A549 (cell line): ENCODE data around the gene PATE2. TPM values are rescaled to one million over a fixed set of nuclear protein-coding genes. Genes with fewer than 3 reads are reported as not detected.

Experiments used
- ATAC-seq, 2 experiments: fragments of 200-7000 bp in 1 of 2; fragments of >200 bp in 1 of 2; cut with Nextera tagmentation in 1 of 2; cut with Tn5 transposase in 1 of 2; 3 replicates each; pipeline versions ENCODE4 v1.8.0 to v1.9.1; 2018 to 2020; ENCODE audit warnings: mild to moderate bottlenecking in 1 of 2, moderate library complexity in 1 of 2
- CTCF ChIA-PET: fragments of 300-600 bp; sonication (Branson Sonifier 250); formaldehyde crosslinking; extraction: SDS; loops from one replicate; lab custom pipeline; 2021; ENCODE audit warnings: antibody characterized with exemption, inconsistent platforms; lab: Yijun Ruan, JAX
- POLR2A ChIA-PET: fragments of 350-600 bp; formaldehyde crosslinking; extraction: SDS; loops from one replicate; lab custom pipeline; 2021; ENCODE audit warnings: antibody characterized with exemption, inconsistent platforms; lab: Yijun Ruan, JAX
- DNase-seq, 2 experiments: peaks; one replicate each; pipeline versions ENCODE4 v3.0.0 to v3.0.0-alpha.2; 2011 to 2016; ENCODE audit warnings: low read depth in 1 of 2, low spot score in 1 of 2
- FAIRE-seq: peaks from 2 replicates; lab custom pipeline; 2011; peaks lifted over from hg19 to GRCh38; lab: Jason Lieb, UNC
- H3K27ac ChIP-seq, 2 experiments: fragments of >200 bp; sonication (Bioruptor Twin); formaldehyde crosslinking; 3 replicates each; pipeline ENCODE4 v1.5.1; 2016 to 2017
- H3K4me1 ChIP-seq: fragments of >200 bp; sonication (Bioruptor Twin); formaldehyde crosslinking; 3 replicates; pipeline ENCODE4 v1.6.1; 2016
- H3K4me2 ChIP-seq: fragments of >200 bp; sonication (Bioruptor Twin); formaldehyde crosslinking; 3 replicates; pipeline ENCODE4 v1.6.1; 2016
- H3K4me3 ChIP-seq: fragments of >200 bp; sonication (Bioruptor Twin); formaldehyde crosslinking; 3 replicates; pipeline ENCODE4 v1.5.1; 2016
- H3K9me3 ChIP-seq: fragments of >200 bp; sonication (Bioruptor Twin); formaldehyde crosslinking; 3 replicates; pipeline ENCODE4 v1.6.1; 2016
- CHD4 ChIP-seq: fragments of 200-600 bp; sonication (generic); IDR thresholded peaks from 2 replicates; pipeline ENCODE4 v1.6.1; 2016; ENCODE audit warnings: antibody characterized with exemption, mild to moderate bottlenecking, borderline replicate concordance
- EHF ChIP-seq: fragments of 250-450 bp; sonication (Bioruptor Pico); IDR thresholded peaks from 2 replicates; pipeline ENCODE4 v1.5.0; 2020; ENCODE audit warnings: mild to moderate bottlenecking
- GATA3 ChIP-seq: IDR thresholded peaks from 2 replicates; pipeline ENCODE4 v1.6.1; 2012; ENCODE audit warnings: borderline replicate concordance
- HOXA7 ChIP-seq: fragments of 250-450 bp; sonication (Bioruptor Pico); IDR thresholded peaks from 2 replicates; pipeline ENCODE4 v1.5.0; 2020; ENCODE audit warnings: mild to moderate bottlenecking, moderate library complexity
- NFE2L2 ChIP-seq: fragments of 150-350 bp; conservative IDR thresholded peaks from 2 replicates; pipeline ENCODE4 v1.6.1; 2014; ENCODE audit warnings: low read length
- NR3C1 ChIP-seq: fragments of >200 bp; sonication (Bioruptor Twin); formaldehyde crosslinking; IDR thresholded peaks from 3 replicates; pipeline ENCODE4 v1.6.1; 2017
- RARB ChIP-seq: fragments of 250-450 bp; sonication (Bioruptor Pico); IDR thresholded peaks from 2 replicates; pipeline ENCODE4 v1.8.0; 2021; ENCODE audit warnings: mild to moderate bottlenecking, moderate library complexity
- RCOR1 ChIP-seq: fragments of 150-350 bp; IDR thresholded peaks from 2 replicates; pipeline ENCODE4 v1.6.1; 2014; ENCODE audit warnings: antibody characterized with exemption, low read length, low read depth
- WGBS: methylation state at CpG from one replicate; pipeline ENCODE4 v1.1.6; 2017; ENCODE audit errors: missing lambda C conversion rate; 5-methylcytosine and 5-hydroxymethylcytosine counted together
- polyA plus RNA-seq, 4 experiments: library from polyadenylated mRNA; depleted of rRNA in 3 of 4; stranded (reverse); fragments of >200 nt; fragmentation: RNase III in 1 of 4; extraction: RNeasy Plus Mini Kit Qiagen cat#74134 plus additional on column Dnase treatment in 1 of 4; gene quantifications; 2 replicates in 3 of 4; 3 replicates in 1 of 4; pipeline ENCODE4 v1.2.3, GENCODE V29; 2011 to 2017
- TF ChIP-seq, protein P1 (sequence below): fragments of >200 bp; sonication (Bioruptor Twin); formaldehyde crosslinking; IDR thresholded peaks from 3 replicates; pipeline ENCODE4 v1.5.1; 2016
- TF ChIP-seq, protein P2 (sequence below): IDR thresholded peaks from 2 replicates; pipeline ENCODE4 v1.6.1; 2012
- TF ChIP-seq, protein P3 (sequence below): fragments of 150-350 bp; IDR thresholded peaks from 2 replicates; pipeline ENCODE4 v1.6.1; 2014; ENCODE audit warnings: low read depth, mild to moderate bottlenecking, low read length
- TF ChIP-seq, protein P4 (sequence below): fragments of >200 bp; sonication (Bioruptor Twin); formaldehyde crosslinking; IDR thresholded peaks from 3 replicates; pipeline ENCODE4 v1.6.1; 2016

The PATE2 gene
- polyA plus RNA-seq, 2 of the 4 experiments (the other 2 are of a cell fraction): 0.21 TPM; not detected in 1

DNA sequence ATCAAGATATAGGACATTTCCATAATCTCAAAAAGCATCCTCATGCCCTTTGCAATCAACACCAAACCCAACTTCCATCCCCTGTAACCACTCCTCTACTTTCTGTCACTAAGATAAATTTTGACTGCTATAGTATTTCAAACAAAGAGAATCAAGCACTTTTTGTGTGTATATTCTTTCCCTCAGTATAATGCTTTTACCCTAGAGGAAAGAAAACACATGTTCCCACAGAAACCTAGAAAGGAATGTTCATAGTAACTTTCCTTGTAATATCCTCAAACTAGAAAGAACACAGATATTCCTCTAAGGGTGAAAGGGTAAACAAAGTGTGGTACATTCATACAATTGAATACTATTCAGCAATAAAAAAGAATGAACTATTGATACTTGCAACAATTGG lies 38.0 kb downstream of the PATE2 start:
- no peak for ATAC-seq
- POLR2A ChIA-PET: no interaction called here
- no peak overlapping the region for H3K27ac ChIP-seq
- TF ChIP-seq, protein P1, sequence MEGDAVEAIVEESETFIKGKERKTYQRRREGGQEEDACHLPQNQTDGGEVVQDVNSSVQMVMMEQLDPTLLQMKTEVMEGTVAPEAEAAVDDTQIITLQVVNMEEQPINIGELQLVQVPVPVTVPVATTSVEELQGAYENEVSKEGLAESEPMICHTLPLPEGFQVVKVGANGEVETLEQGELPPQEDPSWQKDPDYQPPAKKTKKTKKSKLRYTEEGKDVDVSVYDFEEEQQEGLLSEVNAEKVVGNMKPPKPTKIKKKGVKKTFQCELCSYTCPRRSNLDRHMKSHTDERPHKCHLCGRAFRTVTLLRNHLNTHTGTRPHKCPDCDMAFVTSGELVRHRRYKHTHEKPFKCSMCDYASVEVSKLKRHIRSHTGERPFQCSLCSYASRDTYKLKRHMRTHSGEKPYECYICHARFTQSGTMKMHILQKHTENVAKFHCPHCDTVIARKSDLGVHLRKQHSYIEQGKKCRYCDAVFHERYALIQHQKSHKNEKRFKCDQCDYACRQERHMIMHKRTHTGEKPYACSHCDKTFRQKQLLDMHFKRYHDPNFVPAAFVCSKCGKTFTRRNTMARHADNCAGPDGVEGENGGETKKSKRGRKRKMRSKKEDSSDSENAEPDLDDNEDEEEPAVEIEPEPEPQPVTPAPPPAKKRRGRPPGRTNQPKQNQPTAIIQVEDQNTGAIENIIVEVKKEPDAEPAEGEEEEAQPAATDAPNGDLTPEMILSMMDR: no peak
- TF ChIP-seq CHD4 (no peak), RARB (CRISPR knock-in tag) (no peak), RCOR1 (no peak), GATA3 (no peak), HOXA7 (no peak), EHF (CRISPR knock-in tag) (no peak), NR3C1 (no peak), NFE2L2 (no peak)
- TF ChIP-seq, protein P2, sequence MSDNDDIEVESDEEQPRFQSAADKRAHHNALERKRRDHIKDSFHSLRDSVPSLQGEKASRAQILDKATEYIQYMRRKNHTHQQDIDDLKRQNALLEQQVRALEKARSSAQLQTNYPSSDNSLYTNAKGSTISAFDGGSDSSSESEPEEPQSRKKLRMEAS: no peak
- TF ChIP-seq, protein P3, sequence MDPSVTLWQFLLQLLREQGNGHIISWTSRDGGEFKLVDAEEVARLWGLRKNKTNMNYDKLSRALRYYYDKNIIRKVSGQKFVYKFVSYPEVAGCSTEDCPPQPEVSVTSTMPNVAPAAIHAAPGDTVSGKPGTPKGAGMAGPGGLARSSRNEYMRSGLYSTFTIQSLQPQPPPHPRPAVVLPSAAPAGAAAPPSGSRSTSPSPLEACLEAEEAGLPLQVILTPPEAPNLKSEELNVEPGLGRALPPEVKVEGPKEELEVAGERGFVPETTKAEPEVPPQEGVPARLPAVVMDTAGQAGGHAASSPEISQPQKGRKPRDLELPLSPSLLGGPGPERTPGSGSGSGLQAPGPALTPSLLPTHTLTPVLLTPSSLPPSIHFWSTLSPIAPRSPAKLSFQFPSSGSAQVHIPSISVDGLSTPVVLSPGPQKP: no peak
- TF ChIP-seq, all 56 proteins: peak for 0
- Histone ChIP-seq H3K9me3 (no peaks in the 10 kb centered on the region), H3K4me2 (no peak overlapping the region), H3K4me1 (no peaks in the 10 kb centered on the region), H3K4me3 (no peak overlapping the region)
- CTCF ChIA-PET: no interaction called here
- DNase-seq (no peak), FAIRE-seq (no peak)

DNA sequence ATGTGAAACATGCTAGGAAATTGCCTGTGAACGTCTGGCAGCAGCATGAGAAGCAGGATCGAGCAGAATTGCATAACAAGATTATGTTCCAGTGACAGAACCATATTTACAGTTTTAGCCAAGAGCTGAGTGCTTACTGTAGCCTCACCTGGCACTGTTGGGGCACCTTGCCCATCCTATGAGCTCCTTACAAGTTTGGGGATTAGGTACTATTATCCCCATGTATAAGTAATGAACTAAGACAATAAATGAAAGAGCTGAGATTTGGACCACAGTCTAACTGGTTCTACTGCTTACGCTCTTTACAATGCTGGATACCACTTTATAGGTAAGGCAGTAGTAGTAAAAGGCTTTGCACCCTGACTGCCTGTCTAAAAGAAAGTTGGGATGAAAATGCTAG lies 49.7 kb downstream of the PATE2 start:
- WGBS: 7% methylated on average over 3 of the region's 3 CpGs
- POLR2A ChIA-PET: no interaction called here
- CTCF ChIA-PET: no interaction called here

More for the DNA sequence above, 49.7 kb downstream of the PATE2 start:
- Histone ChIP-seq H3K9me3 (no peaks in the 10 kb centered on the region), H3K4me3 (no peak overlapping the region), H3K4me2 (no peak overlapping the region), H3K27ac (no peak overlapping the region), H3K4me1 (no peaks in the 10 kb centered on the region)
- no peak for ATAC-seq
- DNase-seq: no peak
- TF ChIP-seq, protein P4, sequence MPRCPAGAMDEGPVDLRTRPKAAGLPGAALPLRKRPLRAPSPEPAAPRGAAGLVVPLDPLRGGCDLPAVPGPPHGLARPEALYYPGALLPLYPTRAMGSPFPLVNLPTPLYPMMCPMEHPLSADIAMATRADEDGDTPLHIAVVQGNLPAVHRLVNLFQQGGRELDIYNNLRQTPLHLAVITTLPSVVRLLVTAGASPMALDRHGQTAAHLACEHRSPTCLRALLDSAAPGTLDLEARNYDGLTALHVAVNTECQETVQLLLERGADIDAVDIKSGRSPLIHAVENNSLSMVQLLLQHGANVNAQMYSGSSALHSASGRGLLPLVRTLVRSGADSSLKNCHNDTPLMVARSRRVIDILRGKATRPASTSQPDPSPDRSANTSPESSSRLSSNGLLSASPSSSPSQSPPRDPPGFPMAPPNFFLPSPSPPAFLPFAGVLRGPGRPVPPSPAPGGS: no peak
- no peak for FAIRE-seq

Other genes starting within 250 kb of the PATE2 start
- 132 and 138 TPM in 2 replicates for gene EI24, start 209.4 kb downstream of the PATE2 start, polyA plus RNA-seq (2011; rRNA removed)
- 106 to 112 TPM (median 108 TPM) in 3 replicates for gene EI24, start 209.4 kb downstream of the PATE2 start, polyA plus RNA-seq (2017; fragmentation: RNase III; extraction: RNeasy Plus Mini Kit Qiagen cat#74134 plus additional on column Dnase treatment)
- gene STT3A, start 186.0 kb downstream of the PATE2 start, polyA plus RNA-seq (2011; rRNA removed): 197 and 283 TPM in 2 replicates
- gene STT3A, start 186.0 kb downstream of the PATE2 start, polyA plus RNA-seq (2017; fragmentation: RNase III; extraction: RNeasy Plus Mini Kit Qiagen cat#74134 plus additional on column Dnase treatment): 83.8 to 92.1 TPM (median 89.6 TPM) in 3 replicates
- gene CHEK1, start 153.7 kb downstream of the PATE2 start, polyA plus RNA-seq (2011; rRNA removed): 47.0 and 64.5 TPM in 2 replicates
- gene CHEK1, start 153.7 kb downstream of the PATE2 start, polyA plus RNA-seq (2017; fragmentation: RNase III; extraction: RNeasy Plus Mini Kit Qiagen cat#74134 plus additional on column Dnase treatment): 35.2 to 39.0 TPM (median 38.8 TPM) in 3 replicates
- 0.19 and 0.28 TPM in 2 replicates for gene ACRV1, start 98.0 kb downstream of the PATE2 start, polyA plus RNA-seq (2011; rRNA removed)
- 0.12 to 0.13 TPM in 2 of 3 replicates, not detected in the other for gene ACRV1, start 98.0 kb downstream of the PATE2 start, polyA plus RNA-seq (2017; fragmentation: RNase III; extraction: RNeasy Plus Mini Kit Qiagen cat#74134 plus additional on column Dnase treatment)
- gene PATE1, start 32.5 kb downstream of the PATE2 start, polyA plus RNA-seq (2011; rRNA removed): not detected in 2 replicates
- gene PATE1, start 32.5 kb downstream of the PATE2 start, polyA plus RNA-seq (2017; fragmentation: RNase III; extraction: RNeasy Plus Mini Kit Qiagen cat#74134 plus additional on column Dnase treatment): not detected in 3 replicates
- gene PATE3, start 9.3 kb upstream of the PATE2 start, polyA plus RNA-seq (2011; rRNA removed): not detected in 2 replicates
- not detected in 3 replicates for gene PATE3, start 9.3 kb upstream of the PATE2 start, polyA plus RNA-seq (2017; fragmentation: RNase III; extraction: RNeasy Plus Mini Kit Qiagen cat#74134 plus additional on column Dnase treatment)
- gene PATE4, start 54.5 kb upstream of the PATE2 start, polyA plus RNA-seq (2011; rRNA removed): not detected in 2 replicates
- gene PATE4, start 54.5 kb upstream of the PATE2 start, polyA plus RNA-seq (2017; fragmentation: RNase III; extraction: RNeasy Plus Mini Kit Qiagen cat#74134 plus additional on column Dnase treatment): not detected in 3 replicates
- gene HYLS1, start 108.8 kb upstream of the PATE2 start, polyA plus RNA-seq (2011; rRNA removed): 15.1 and 18.7 TPM in 2 replicates
- 14.6 to 16.0 TPM (median 14.9 TPM) in 3 replicates for gene HYLS1, start 108.8 kb upstream of the PATE2 start, polyA plus RNA-seq (2017; fragmentation: RNase III; extraction: RNeasy Plus Mini Kit Qiagen cat#74134 plus additional on column Dnase treatment)
- gene PUS3, start 124.4 kb upstream of the PATE2 start, polyA plus RNA-seq (2011; rRNA removed): 7.4 and 8.0 TPM in 2 replicates
- 5.0 to 8.8 TPM (median 8.2 TPM) in 3 replicates for gene PUS3, start 124.4 kb upstream of the PATE2 start, polyA plus RNA-seq (2017; fragmentation: RNase III; extraction: RNeasy Plus Mini Kit Qiagen cat#74134 plus additional on column Dnase treatment)
- 0.01 and 0.05 TPM in 2 replicates for gene DDX25, start 125.7 kb upstream of the PATE2 start, polyA plus RNA-seq (2011; rRNA removed)
- gene DDX25, start 125.7 kb upstream of the PATE2 start, polyA plus RNA-seq (2017; fragmentation: RNase III; extraction: RNeasy Plus Mini Kit Qiagen cat#74134 plus additional on column Dnase treatment): 0.07 TPM in 1 of 3 replicates, not detected in the others
- not detected in 2 replicates for gene VSIG10L2, start 167.2 kb upstream of the PATE2 start, polyA plus RNA-seq (2011; rRNA removed)
- gene VSIG10L2, start 167.2 kb upstream of the PATE2 start, polyA plus RNA-seq (2017; fragmentation: RNase III; extraction: RNeasy Plus Mini Kit Qiagen cat#74134 plus additional on column Dnase treatment): not detected in 3 replicates